ENCODE measurements around the gene NKX3-2.

DNA sequence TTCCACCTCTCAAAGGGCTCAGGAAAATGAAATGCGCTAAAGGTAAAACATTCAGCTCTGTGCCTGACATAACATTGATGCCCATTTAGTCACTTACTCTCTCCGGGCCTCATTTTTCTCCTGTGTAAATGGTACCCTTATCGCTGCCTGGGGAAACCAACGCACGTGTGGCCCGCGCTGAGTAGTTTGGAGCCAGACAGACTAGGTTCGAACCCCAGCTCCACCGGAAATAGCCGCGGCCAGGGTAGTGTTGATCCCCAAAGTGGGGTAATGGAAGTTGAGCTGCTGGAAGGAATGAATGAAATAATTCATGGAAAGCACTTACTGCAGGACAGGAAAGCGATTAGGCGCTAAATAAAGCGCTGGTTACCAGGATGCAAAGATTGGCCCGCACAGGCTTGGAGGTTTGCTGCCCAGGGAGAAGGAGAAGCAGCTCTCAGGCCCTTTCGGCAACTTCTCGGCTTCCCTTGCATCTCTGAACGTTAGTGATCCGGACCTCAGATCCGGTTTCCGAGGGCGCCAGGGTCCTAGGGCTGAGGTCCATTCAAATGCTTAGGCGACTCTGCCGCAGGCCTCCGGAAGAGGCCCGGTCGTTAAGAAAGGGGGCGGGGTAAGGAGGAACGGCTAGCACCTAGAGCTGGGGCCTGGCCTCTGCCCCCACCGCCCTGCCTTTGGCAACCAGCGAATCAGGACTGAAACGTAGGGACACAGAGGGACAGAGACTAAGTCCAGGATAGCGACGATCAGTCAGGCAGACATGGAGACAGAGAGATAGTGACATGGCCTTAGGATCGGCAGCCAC is 13.3 kb downstream of the NKX3-2 start:
- no peak for TF ChIP-seq POLR2AphosphoS5 (IDR thresholded peaks at IDR 0.05; ENCODE audit: low read depth, low read length)
- TF ChIP-seq TAF1 (IDR thresholded peaks at IDR 0.05; ENCODE audit: borderline replicate concordance, insufficient read depth, low read length): no peak
- TF ChIP-seq, protein P1, sequence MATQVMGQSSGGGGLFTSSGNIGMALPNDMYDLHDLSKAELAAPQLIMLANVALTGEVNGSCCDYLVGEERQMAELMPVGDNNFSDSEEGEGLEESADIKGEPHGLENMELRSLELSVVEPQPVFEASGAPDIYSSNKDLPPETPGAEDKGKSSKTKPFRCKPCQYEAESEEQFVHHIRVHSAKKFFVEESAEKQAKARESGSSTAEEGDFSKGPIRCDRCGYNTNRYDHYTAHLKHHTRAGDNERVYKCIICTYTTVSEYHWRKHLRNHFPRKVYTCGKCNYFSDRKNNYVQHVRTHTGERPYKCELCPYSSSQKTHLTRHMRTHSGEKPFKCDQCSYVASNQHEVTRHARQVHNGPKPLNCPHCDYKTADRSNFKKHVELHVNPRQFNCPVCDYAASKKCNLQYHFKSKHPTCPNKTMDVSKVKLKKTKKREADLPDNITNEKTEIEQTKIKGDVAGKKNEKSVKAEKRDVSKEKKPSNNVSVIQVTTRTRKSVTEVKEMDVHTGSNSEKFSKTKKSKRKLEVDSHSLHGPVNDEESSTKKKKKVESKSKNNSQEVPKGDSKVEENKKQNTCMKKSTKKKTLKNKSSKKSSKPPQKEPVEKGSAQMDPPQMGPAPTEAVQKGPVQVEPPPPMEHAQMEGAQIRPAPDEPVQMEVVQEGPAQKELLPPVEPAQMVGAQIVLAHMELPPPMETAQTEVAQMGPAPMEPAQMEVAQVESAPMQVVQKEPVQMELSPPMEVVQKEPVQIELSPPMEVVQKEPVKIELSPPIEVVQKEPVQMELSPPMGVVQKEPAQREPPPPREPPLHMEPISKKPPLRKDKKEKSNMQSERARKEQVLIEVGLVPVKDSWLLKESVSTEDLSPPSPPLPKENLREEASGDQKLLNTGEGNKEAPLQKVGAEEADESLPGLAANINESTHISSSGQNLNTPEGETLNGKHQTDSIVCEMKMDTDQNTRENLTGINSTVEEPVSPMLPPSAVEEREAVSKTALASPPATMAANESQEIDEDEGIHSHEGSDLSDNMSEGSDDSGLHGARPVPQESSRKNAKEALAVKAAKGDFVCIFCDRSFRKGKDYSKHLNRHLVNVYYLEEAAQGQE (IDR thresholded peaks at IDR 0.05; ENCODE audit: insufficient read depth in 1 of 2, low read depth in 2 of 2, low read length in 2 of 2): no peak
- TF ChIP-seq SIN3A (IDR thresholded peaks at IDR 0.05; ENCODE audit: borderline replicate concordance, insufficient read depth, low read length): no peak
